ENCODE data around the gene CABLES1. TPM values are rescaled to one million over a fixed set of nuclear protein-coding genes. Genes with fewer than 3 reads are reported as not detected.

The CABLES1 gene
- total and polyA plus RNA-seq, 2 experiments from 2014 or later: 7.2 to 10.8 TPM

- 56% methylated on average over 8 of the region's 8 CpGs for WGBS (ENCODE audit: low lambda C conversion rate, missing lambda C conversion rate)
- Histone ChIP-seq H3K27ac (no peak overlapping the region), H3K4me3 (no peak overlapping the region), H3K9me3 (ENCODE audit: low read depth) (no peaks in the 10 kb centered on the region), H4K20me1 (ENCODE audit: insufficient read depth, poor library complexity, severe bottlenecking) (no peaks in the 10 kb centered on the region), H2AFZ (no peak overlapping the region), H3K79me2 (peaks cover 3% of the 10 kb centered on the region), H3K4me1 (ENCODE audit: insufficient read depth) (peaks cover 8% of the 10 kb centered on the region), H3K4me2 (no peak overlapping the region), H3K27me3 (no peaks in the 10 kb centered on the region), H3K9me2 (replicated peaks; ENCODE audit: insufficient read depth) (no peaks in the 10 kb centered on the region), H3K36me3 (replicated peaks; ENCODE audit: insufficient read depth, low read depth) (no peaks in the 10 kb centered on the region)
- DNase-seq (ENCODE audit: low spot score): peak; percentile 29
- TF ChIP-seq CTCF (IDR thresholded peaks at IDR 0.05; ENCODE audit: poor library complexity) (no peak), EZH2 (IDR thresholded peaks at IDR 0.05; ENCODE audit: borderline replicate concordance) (no peak), EZH2phosphoT487 (IDR thresholded peaks at IDR 0.05; ENCODE audit: low read depth, severe bottlenecking, unreplicated experiment) (no peak)
Measured at GRCh38 chr18:23183411-23184150, 48.3 kb downstream of the CABLES1 start.

GRCh38 chr18:23186781-23187180, 51.5 kb downstream of the CABLES1 start:
- TF ChIP-seq EZH2 (IDR thresholded peaks at IDR 0.05; ENCODE audit: borderline replicate concordance) (no peak), EZH2phosphoT487 (IDR thresholded peaks at IDR 0.05; ENCODE audit: low read depth, severe bottlenecking, unreplicated experiment) (no peak), CTCF (IDR thresholded peaks at IDR 0.05; ENCODE audit: poor library complexity) (no peak)
- Histone ChIP-seq H3K4me1 (ENCODE audit: insufficient read depth) (no peaks in the 10 kb centered on the region), H3K36me3 (replicated peaks; ENCODE audit: insufficient read depth, low read depth) (no peaks in the 10 kb centered on the region), H3K9me2 (replicated peaks; ENCODE audit: insufficient read depth) (no peaks in the 10 kb centered on the region), H3K27ac (no peak overlapping the region), H3K79me2 (no peaks in the 10 kb centered on the region), H3K4me3 (no peak overlapping the region), H2AFZ (no peak overlapping the region), H3K9me3 (ENCODE audit: low read depth) (no peaks in the 10 kb centered on the region), H3K4me2 (no peak overlapping the region), H3K27me3 (no peaks in the 10 kb centered on the region), H4K20me1 (ENCODE audit: insufficient read depth, poor library complexity, severe bottlenecking) (no peaks in the 10 kb centered on the region)
- whole genome bisulfite sequencing (ENCODE audit: low lambda C conversion rate, missing lambda C conversion rate): 80% methylated on average over 4 of the region's 4 CpGs
- DNase-seq (ENCODE audit: low spot score): no peak

GRCh38 chr18:23188068-23188760, 52.9 kb downstream of the CABLES1 start:
- Histone ChIP-seq H4K20me1 (ENCODE audit: insufficient read depth, poor library complexity, severe bottlenecking) (no peaks in the 10 kb centered on the region), H3K27me3 (no peaks in the 10 kb centered on the region), H3K4me1 (ENCODE audit: insufficient read depth) (peaks cover 10% of the 10 kb centered on the region), H3K36me3 (replicated peaks; ENCODE audit: insufficient read depth, low read depth) (no peaks in the 10 kb centered on the region), H2AFZ (no peak overlapping the region), H3K4me2 (no peak overlapping the region), H3K27ac (no peak overlapping the region), H3K79me2 (no peaks in the 10 kb centered on the region), H3K9me3 (ENCODE audit: low read depth) (no peaks in the 10 kb centered on the region), H3K9me2 (replicated peaks; ENCODE audit: insufficient read depth) (no peaks in the 10 kb centered on the region), H3K4me3 (no peak overlapping the region)
- 74% methylated on average over 6 of the region's 6 CpGs for WGBS (ENCODE audit: low lambda C conversion rate, missing lambda C conversion rate)
- TF ChIP-seq EZH2 (IDR thresholded peaks at IDR 0.05; ENCODE audit: borderline replicate concordance) (no peak), CTCF (IDR thresholded peaks at IDR 0.05; ENCODE audit: poor library complexity) (no peak), EZH2phosphoT487 (IDR thresholded peaks at IDR 0.05; ENCODE audit: low read depth, severe bottlenecking, unreplicated experiment) (no peak)
- no peak for DNase-seq (ENCODE audit: low spot score)
